NCI-H1436 (cell line): ENCODE results near the gene KCNJ12.
"Not testable (repeated sequence)": the region's sequence is repeated elsewhere in the genome, so short reads cannot be mapped to it uniquely, and the experiment has no call there.

Experiments used
- DNase-seq: peaks from one replicate; lab custom pipeline; 2025; lab: John Stamatoyannopoulos, UW

Gene KCNJ12

DNA sequence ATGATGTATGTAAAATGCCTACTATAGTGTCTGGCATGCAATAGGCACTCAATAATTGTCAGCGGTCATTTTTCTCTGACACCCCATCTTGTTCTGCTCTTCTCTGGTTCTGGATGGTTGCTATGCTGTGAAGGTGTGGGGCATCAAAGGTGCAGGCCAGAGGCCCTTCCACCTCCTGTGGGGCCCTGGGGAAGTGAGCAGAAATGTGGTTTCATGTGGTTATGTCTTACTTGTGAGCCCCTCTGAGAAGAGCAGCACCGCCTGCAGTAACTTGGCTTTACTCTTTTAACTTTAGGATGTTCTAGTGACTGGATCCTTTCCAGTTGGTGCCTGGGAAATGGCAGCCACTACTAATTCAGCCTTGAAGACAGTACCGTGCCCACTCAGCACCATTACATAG lies 32.1 kb downstream of the KCNJ12 start:
- not testable (repeated sequence) for DNase-seq

DNA sequence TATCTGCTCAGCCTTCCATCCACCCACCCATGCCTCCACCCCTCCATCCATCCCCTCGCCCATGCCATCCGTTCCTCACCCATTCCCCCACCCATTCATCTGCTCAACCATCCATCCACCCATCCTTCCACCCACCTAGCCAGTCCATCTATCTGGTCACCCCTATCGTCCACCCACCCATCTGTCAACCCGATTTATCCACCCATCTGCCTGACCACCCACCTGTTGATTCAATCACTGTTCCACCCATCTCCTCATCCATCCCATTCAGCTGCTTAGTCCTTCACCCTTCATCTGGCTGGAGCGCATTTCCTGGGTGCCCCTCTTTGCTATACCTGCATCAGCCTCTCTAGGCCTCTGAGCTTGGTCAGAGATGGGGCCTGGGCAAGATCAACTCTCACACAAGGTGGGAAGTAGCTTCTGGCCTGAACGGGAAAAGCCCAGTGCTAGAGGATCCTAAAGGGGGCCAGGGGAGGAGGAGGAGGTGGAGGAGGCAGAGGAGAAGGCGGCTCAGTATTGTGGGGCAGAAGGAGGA lies 32.7 kb downstream of the KCNJ12 start:
- DNase-seq, result not testable (repeated sequence)

DNA sequence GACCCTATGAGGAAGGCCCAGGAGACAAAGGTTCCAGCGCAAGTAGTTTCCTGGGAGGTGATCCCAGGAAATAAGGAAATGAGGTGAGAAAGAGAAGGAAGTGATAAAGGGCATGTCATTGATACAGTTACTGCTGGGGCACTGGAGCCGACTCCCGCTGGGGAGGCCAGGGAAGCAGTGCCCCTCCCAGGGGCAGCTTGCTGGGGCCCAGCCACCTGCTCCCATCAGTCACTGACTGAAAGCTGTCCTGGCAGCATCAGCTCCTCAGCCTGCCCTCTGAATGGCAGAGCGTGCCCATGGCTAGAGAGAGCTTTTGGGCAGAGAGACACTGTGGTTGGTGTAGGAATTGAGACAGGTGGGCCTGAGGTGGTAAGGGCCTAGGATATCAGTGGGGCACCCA lies 33.2 kb downstream of the KCNJ12 start:
- DNase-seq, result not testable (repeated sequence)

DNA sequence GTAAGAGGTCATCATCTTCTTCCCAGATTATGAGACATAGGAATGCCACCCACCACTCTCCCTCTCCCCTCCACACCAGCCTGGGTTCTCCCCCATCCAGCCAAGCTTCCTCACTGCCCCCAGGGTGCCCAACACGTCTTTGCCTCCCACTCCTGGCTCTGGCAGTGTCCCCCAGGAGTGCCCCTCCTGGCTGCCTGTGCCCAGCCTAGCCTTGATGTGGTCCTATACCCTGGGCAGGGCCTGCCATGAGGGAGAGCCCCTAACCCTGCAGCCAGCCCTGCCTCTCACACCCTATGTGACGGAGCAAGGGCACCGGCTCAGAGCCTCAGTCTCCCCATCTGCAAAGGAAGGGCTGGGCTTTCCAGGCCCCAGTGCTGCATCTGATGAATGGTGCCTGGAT lies 33.8 kb downstream of the KCNJ12 start:
- not testable (repeated sequence) for DNase-seq

DNA sequence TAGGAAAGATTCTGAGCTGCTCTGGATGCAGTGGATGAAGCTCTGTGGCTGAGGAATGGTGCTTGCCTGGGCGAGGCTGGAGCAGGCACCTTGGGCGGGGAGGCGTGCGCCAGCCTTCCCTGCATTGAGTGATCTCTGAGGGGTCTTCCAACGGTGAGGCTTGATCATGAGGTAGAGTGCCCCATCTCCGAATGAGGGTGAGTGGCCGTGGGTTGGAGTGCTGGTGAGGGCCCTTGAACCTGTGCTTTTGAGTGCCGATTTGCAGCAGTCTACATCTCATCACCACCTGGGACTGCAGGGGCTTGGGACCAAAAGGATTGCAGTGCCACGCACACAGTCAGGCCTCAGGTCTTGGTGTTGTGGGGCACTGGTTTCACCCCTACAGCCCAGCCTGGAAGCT lies 34.2 kb downstream of the KCNJ12 start:
- not testable (repeated sequence) for DNase-seq

DNA sequence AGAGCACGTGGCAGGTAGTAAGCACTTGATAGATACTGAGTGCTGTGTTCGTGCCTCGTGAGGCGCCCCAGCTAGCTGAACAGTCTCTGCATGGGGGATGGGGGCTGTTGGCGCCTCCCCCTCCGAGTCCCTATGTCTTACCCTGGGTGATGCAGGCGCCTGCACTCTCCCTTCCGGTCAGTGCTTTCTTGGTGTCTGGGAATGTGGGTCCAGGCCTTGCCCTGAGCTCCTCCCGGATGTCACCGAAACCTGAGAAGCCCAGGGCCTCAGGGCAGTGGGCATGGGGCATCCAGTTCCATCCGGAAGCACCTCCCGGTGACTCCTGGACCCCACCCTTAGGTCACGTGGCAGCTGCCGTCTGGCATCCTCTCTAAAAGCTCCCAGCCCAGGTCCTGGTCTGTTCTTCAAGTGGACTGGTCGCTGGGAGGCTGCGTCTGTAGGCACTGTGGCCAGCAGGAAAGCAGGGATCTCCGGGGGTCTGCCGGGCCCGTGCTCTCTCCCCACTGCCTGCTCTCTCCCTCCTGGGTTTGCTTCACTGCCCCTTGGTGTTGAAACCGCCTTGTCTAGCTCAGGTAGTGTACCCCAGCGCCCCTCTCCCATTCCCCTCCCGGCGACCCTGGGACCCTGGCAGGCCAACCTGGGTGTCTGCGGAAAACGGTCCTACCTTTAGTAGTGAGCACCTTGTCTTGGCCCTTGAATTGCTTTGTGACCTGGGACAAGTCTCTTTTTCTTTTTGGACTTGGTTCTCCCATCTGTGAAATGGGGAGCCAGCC lies 34.9 kb downstream of the KCNJ12 start:
- not testable (repeated sequence) for DNase-seq

DNA sequence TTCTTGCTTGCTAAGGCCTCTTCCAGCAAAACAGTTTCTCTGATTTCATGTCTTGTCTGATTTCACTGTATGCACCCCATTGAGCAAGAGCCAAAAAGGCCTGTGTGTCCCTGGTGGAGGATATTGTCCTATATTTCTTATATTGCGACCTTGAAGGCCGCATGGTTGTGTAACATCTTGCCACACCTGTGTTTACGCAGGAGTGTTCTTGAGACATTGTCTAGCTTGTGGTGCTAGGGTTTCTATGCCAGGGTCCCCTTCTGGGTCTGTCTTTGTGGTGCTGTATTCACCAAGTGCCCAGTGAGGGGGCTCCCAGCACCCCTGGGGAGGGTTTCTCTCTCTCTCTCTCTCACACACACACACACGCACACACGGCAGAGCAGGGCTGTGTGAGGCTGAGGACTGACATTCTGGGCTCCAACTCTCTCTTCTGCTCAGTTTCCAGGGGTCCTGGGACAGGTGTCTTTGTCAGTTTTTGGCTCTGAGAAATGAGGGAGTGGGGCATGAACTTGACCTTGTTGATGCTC lies 35.6 kb downstream of the KCNJ12 start:
- DNase-seq, result not testable (repeated sequence)

DNA sequence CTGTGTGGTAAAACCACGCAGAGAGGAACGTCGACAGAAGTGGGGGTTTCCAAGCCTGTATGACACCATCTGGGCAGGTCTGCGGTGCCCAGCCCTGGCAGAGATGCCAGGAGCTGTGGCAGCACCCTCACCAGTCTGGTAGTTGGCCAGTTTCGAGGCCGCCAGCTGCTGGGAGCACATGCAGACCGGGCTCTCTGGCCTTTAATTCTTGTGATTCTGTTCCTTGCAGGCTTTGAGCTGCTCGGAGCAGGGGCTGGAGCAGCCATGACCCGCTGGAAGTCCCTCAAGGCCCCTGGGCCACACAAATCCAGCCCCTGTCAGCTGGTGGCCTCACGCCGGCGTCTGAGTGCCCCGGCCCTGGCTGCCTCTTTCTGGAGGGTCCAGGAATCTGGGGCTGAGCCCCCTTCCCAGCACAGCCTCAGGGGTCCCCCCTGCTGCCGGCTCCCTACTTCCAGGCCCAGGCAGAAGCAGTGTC lies 36.1 kb downstream of the KCNJ12 start:
- DNase-seq, result not testable (repeated sequence)

DNA sequence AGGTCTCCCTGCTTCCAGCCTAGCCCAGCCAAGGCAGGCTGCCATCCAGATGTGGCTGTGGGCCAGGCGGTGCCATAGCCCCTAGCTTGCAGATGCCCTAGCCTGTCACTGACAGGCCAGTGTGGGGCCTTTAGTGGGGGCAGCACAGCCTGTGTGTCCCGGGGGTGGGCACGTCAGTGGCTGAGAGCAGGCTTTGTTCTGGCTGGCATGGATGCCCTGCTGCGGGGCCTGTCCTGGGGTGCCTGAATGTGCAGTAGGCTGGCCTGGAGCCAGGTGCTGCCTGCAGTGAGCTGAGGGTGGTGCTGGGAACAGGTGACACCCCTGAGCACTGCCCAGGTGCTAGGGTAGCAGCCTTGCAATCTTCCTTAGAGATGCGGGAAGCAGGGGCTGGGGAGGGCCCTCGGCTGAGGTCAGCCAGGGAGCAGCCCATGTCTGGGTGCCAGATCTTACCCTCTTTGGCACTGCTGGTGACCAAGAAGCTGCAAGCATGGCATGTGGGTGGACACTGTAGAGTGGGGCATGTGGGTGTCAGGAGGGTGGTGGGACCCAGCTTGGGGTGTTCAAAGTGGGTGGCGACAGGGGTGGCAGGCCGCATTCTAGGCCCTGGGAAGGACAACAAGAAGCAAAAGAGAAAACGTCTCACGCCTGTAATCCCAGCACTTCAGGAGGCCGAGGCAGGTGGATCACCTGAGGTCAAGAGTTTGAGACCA lies 37.6 kb downstream of the KCNJ12 start:
- DNase-seq, result not testable (repeated sequence)

DNA sequence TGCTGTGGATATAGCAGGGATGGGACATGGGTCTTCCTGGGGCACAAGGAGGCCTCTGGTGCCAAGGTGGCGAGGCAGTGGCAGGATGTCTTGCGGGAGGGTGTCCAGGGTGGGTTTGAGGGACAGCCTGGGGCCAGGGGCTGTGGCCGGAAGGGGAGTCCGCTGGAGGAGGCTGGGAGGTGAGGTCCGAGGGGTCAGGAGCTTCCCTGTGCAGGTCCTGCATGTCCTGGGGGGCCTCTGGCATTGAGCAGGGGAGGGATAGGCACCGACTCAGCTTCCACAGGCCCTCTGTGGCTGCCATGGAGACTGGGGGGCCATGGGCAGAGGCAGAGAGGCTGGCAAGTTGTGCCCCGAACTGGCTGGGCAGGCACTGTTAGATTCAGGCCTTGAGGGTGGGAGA lies 38.5 kb downstream of the KCNJ12 start:
- not testable (repeated sequence) for DNase-seq

DNA sequence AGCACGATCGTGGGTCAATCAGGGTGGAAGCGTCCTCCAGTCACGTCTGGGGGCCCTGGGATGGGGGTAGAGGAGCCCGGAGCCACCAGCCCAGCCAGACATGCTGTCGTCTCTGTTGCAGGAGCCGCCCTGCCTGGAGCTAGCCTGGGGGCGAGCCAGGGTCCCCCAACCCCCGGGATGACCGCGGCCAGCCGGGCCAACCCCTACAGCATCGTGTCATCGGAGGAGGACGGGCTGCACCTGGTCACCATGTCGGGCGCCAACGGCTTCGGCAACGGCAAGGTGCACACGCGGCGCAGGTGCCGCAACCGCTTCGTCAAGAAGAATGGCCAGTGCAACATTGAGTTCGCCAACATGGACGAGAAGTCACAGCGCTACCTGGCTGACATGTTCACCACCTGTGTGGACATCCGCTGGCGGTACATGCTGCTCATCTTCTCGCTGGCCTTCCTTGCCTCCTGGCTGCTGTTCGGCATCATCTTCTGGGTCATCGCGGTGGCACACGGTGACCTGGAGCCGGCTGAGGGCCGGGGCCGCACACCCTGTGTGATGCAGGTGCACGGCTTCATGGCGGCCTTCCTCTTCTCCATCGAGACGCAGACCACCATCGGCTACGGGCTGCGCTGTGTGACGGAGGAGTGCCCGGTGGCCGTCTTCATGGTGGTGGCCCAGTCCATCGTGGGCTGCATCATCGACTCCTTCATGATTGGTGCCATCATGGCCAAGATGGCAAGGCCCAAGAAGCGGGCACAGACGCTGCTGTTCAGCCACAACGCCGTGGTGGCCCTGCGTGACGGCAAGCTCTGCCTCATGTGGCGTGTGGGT lies 39.2 kb downstream of the KCNJ12 start:
- DNase-seq, result not testable (repeated sequence)

DNA sequence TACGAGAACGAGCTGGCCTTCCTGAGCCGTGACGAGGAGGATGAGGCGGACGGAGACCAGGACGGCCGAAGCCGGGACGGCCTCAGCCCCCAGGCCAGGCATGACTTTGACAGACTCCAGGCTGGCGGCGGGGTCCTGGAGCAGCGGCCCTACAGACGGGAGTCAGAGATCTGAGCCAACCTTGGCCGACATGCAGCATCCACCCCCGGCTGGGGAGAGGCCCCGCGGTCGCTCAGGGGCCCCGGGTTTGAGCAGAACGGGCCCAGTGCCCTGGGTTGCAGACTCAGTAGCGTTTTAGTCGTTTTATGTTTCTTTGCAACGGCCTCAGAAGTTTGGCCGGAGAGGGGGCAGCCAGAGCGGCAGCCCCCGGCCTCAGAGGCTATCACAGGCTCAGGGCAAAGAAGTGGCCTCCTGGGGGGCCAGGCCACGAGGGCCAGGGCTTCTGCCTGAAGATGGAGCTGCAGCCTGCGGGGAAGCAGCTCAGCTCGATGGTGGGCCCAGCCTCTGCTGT lies 40.4 kb downstream of the KCNJ12 start:
- not testable (repeated sequence) for DNase-seq

DNA sequence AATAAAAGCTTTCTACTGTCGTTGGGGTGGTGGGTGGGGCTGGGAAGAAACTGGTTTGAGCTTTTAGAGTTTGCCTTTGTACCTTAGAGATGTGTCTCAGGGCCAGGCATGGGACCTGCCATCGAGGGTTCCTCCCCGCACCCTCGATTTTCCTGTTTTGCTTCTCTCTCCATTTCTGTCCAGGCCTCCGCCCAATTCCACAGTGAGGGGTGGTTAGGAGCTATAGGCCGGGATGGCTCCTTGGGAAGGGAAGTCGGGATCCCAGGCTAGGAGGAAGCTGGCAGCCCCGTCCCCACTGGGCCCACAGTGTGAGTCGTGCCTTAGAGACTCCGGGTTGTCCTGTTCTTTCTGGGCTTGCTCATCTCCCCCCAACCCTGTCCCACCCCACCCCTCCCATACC lies 41.2 kb downstream of the KCNJ12 start:
- not testable (repeated sequence) for DNase-seq

DNA sequence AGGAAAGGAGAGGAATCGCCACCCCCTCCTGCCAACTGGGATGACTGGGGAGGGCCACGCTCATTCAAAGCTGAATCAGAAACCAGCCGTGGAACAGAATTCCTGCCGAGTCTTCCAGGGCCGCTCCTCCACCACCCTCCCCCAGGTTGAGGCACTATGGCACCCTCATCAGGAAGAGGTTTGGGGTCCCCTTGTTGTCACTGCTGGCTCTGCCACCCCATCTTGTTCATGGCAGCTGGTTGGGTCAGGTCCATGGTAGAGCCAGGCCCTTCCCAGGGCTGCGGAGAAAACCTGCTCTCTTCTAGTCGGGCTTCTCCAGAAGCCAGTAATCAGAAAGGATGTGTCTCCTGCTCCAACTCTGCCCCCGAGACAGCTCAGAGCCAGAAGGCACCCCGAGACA lies 41.8 kb downstream of the KCNJ12 start:
- no peak for DNase-seq

DNA sequence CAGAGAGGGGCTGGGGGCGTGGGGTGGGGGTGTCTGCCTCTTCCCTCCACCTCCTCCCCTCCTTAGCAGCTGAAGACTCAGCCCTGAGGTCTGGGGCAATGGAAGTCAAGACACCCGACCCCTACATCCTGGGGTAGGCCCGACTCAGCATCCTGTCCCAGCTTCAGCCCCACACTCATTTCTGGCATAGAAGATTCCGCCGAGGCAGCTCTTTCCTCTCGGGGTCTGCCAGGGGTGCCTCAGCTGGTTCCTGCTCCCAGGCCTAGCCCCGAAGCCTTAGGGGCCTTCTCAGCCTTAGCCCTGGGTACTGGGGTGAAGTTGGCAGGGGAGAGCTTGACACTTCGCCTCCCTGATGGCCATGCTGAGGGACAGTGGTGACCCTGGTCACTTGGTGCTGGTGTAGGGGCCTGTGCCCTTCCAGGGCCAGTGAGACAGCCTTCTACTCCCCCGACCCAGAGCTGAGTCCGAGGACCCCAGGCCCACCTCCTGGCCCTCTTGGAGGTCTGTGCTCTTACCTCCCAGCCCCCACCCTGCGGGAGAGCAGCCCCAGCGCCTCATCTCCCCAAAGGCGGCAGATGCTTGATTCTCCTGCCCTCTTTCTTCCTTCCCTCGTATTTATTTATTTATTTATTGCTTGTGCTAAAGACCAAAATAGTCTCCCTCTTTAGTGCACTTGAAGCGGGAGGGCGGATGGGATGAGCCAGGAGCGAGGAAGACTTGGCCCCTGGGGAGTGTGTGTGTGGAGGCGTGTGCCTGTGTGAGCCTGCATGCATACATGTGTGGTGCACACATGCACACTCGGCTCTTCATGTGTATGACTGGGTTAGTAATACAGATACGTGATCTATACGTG lies 42.5 kb downstream of the KCNJ12 start:
- no peak for DNase-seq

DNA sequence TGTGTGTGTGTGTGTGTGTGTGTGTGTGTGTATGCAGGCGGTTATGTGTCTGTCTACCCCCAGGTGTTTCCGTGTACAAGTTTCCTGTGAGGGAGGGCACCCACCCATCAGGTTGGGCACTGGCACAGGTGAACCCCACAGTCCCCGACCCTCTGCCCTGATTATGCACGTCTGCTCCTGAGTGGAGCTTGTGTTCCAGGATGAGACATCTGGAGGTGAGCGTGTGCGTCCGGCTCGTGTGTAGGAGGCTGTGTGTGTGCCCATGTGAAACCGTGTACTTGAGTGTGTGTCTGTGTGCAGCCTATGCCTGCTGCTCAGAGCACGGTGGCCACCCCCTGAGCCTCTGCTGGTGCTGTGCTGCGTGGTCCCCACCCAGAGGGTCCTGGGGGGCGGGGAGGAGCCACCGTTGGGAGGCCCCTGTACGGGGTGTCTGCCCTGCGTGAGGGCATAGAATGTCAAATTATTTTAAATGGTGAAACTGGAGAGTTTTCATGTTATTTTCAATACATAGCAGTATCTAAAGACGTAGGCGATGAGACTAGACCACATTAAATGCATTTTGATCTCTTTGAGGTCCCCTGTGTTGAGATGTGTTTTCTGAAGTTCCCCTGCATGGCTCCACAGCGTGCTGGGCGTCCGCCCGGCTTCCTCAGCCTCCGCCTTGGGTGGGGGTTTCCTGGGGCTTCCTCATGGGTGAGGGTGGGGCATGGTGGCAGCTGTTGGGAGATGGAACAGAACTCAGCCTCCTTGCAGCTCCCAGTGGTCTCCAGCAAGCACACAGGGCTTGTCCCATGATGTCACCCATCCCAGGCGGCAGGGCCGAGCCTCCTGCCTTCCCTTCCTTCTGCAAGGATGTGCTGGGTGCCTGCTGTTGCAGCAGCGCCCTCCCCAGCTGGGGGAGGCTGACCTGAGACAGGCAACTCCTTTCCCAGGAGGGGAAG lies 43.4 kb downstream of the KCNJ12 start:
- no peak for DNase-seq

DNA sequence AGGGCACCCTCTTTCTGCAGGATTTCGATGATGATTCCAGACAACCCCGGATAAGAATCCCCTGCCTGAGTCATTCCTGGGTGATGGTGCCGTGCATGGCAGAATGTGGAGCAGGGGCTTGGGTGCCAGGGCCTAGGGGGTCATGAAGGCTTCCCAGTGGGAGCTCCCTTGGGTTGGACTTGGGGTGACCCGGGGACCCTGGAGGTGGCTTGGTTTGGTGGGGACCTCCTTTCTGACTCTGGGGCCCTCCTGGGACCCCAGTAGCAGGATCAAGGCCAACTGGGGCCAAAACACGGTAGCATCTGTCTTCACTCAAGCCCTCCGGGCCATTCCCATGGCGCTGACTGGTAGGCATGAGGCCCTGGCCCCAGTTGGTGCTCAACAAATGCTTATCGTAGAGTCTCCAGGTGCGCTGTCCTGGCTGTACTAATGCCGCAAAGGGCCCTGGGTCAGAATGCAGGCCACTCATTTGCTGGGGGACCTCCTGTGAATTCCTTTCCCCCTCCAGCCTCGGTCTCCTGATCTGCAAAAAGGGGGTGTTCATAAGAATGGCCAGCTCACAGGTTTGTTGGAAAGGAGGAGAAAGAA lies 44.4 kb downstream of the KCNJ12 start:
- not testable (repeated sequence) for DNase-seq

DNA sequence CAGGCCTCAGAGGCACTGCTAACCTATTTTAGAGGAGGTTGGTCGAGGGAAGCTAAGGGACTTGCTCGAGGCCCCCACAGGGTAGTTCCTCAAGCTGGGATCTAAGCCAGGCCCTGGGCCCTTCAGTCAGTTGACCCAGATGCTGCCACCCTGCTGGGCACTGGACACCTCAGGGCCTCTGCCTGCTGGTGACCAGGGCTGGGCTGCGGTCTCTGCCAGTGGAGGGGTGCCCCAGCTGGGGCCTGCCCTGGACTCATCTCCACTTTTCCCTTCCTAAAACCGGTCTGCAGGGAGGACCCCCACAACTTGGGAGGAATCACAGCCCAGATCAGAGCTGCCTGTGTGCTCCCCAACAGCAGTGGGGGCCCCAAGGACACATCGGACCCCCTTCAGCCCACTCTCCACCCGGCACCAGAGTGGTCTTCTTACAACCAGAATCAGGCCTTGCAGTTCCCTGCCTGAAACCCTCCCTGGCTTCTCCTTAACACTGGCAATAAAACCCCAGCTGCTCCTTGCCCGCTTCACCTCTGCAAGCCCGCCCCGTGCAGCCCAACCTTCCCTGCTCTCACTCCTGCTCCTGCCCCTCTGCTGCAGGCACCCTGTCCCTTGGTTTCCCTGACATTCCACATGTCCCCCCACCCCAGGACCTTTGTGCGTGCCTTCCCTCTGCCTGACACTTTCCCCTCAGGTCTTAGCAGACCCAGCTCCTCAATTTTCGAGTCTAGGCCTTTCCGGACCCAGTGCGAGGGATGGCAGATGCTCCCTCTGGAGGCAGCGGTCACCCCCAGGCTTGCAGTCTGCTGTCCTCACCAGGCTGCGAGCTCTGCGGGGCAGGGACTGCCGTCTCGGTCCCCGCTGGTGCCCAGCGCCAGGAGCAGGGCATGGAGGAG lies 45.5 kb downstream of the KCNJ12 start:
- DNase-seq, result not testable (repeated sequence)
